Measurements from ENCODE around the gene GOLGA6L6.
"Not testable (repeated sequence)": the region's sequence is repeated elsewhere in the genome, so short reads cannot be mapped to it uniquely, and the experiment has no call there.

The GOLGA6L6 gene

GRCh38 chr15:20541700-20542099, at the start of gene GOLGA6L6:
TSS of gene GOLGA6L6 (minus strand) at chr15:20541800. CDS start at chr15:20541709, 91 bp downstream.
- not testable (repeated sequence) for DNase-seq (ENCODE audit: low read depth); H3K4me3 ChIP-seq (ENCODE audit: low read length)

- H3K4me3 ChIP-seq (ENCODE audit: low read length); DNase-seq (ENCODE audit: low read depth): not testable (repeated sequence)
These were observed 48.5 kb upstream of the GOLGA6L6 start for GRCh38 chr15:20590069-20590468.

DNA sequence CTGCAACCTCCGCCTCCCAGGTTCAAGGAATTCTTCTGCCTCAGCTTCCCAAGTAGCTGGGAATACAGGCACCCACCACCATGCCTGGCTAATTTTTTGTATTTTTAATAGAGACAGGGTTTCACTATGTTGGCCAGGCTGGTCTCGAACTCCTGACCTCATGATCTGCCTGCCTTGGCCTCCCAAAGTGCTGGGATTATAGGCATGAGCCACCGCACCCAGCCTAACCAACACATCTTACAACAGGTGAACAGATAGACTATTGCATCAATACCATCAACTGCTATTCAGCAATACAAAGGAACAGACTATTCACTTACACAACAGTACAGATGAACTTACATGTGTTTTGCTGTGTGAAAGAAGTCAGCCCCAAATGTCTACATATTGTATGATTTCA, 45.2 kb upstream of the GOLGA6L6 start:
- not testable (repeated sequence) for DNase-seq (ENCODE audit: low read depth); H3K4me3 ChIP-seq (ENCODE audit: low read length)

GRCh38 chr15:20582726-20583115, 41.1 kb upstream of the GOLGA6L6 start:
- not testable (repeated sequence) for H3K4me3 ChIP-seq (ENCODE audit: low read length); DNase-seq (ENCODE audit: low read depth)

- not testable (repeated sequence) for H3K4me3 ChIP-seq (ENCODE audit: low read length); DNase-seq (ENCODE audit: low read depth)
These were observed 40.6 kb upstream of the GOLGA6L6 start for GRCh38 chr15:20582109-20582725.

GRCh38 chr15:20581261-20582108, 39.9 kb upstream of the GOLGA6L6 start:
- not testable (repeated sequence) for DNase-seq (ENCODE audit: low read depth); H3K4me3 ChIP-seq (ENCODE audit: low read length)

DNA sequence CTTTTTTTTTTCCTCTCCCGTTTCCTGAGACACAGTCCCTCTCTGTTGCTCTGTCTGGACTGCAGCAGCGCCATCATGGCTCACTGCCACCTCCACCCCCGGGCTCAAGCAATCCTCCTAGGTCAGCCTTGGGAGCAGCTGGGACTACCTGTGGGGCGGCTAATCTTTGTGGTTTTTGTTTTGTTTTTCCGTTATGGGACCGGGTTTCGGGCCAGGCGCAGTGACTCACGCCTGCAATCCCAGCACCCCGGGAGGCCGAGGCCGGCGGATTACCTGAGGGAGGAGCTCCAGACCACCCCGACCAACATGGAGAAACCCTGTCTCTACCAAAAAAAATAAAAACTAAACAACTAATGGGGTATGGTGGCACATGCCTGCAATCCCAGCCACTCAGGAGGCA, 38.1 kb upstream of the GOLGA6L6 start:
- H3K4me3 ChIP-seq (ENCODE audit: low read length); DNase-seq (ENCODE audit: low read depth): not testable (repeated sequence)

DNA sequence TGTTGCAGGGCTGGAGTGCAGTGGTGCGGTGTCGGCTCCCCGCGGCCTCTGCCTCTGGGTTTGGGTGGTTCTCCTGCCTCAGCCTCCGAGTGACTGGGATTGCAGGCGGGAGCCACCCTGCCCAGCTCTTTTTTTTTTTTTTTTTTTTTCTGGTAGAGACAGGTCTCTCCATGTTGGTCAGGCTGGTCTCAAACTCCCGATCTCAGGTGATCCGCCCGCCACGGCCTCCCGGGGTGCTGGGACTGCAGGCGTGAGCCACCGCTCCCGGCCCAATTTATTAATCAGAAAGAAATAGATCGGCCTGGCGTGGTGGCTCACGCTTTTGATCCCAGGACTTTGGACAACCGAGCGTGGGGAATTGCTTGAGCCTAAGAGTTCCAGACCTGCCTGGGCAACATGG, 9.7 kb upstream of the GOLGA6L6 start:
- DNase-seq (ENCODE audit: low read depth); H3K4me3 ChIP-seq (ENCODE audit: low read length): not testable (repeated sequence)

- H3K4me3 ChIP-seq (ENCODE audit: low read length); DNase-seq (ENCODE audit: low read depth): not testable (repeated sequence)
These were observed 35.5 kb downstream of the GOLGA6L6 start for GRCh38 chr15:20505926-20506658.

DNA sequence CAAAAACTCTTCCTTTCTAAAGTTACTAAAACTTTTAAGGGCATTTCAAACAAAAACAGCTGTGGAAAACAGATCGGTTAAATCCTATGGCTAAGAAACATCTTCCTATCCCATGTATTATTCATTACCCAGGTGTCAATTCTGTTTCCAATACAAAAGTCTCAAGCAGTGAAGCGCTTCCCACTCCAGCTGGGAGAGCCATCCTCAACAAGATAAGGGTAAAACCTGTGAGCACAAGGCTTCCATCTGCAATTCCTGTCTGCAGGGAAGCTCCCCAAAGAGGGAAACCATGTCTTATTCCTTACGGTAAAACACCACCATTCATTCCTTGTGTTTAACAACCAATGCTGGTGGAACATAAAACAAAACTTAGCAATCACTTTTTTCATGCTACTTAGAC, 38.8 kb downstream of the GOLGA6L6 start:
- not testable (repeated sequence) for DNase-seq (ENCODE audit: low read depth); H3K4me3 ChIP-seq (ENCODE audit: low read length)

GRCh38 chr15:20501512-20502222, 39.9 kb downstream of the GOLGA6L6 start:
- not testable (repeated sequence) for DNase-seq (ENCODE audit: low read depth); H3K4me3 ChIP-seq (ENCODE audit: low read length)

DNA sequence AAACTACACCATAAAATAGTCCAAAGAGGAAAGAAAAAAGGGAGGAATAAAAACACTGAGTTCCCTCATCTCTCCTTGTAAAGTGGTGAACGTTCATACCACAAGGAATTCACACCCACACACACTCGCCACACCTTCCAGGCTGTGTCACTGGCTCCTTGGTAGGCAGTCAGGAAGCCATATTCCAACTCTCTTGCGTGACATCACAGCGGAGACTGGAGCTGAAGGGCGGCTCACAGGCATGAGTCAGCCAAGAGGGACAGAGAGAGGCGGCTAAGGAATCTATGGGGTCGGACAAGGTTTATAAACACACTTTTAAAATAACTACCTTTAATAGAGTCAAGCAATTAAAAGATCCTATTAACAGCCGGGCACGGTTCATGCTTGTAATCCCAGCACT, 43.8 kb downstream of the GOLGA6L6 start:
- DNase-seq (ENCODE audit: low read depth); H3K4me3 ChIP-seq (ENCODE audit: low read length): not testable (repeated sequence)

GRCh38 chr15:20493035-20493434, 48.6 kb downstream of the GOLGA6L6 start:
- DNase-seq (ENCODE audit: low read depth); H3K4me3 ChIP-seq (ENCODE audit: low read length): not testable (repeated sequence)

DNA sequence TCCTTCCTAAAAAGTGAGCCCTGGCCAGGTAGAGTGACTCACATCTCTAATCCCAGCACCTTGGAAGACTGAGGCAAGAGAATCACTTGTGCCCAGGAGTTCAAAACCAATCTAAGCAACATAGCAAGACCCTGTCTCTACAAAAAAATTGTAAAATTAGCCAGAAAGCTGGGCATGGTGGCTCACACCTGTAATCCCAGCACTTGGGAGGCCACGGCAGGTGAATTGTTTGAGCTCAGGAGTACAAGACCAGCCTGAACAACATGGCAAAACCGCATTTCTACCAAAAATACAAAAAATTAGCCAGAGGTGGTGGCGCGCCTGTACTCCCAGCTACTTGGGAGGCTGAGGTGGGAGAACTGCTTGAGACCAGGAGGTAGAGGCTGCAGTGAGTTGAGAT, 49.0 kb downstream of the GOLGA6L6 start:
- H3K4me3 ChIP-seq (ENCODE audit: low read length); DNase-seq (ENCODE audit: low read depth): not testable (repeated sequence)

- H3K4me3 ChIP-seq (ENCODE audit: low read length); DNase-seq (ENCODE audit: low read depth): not testable (repeated sequence)
These were observed 52.3 kb downstream of the GOLGA6L6 start for GRCh38 chr15:20489320-20489719.

Data from retinal pigment epithelial cell (primary cell).